Left colon (tissue), 2 donors: Measurements from ENCODE around the gene ATF7IP2. TPM values are rescaled to one million over a fixed set of nuclear protein-coding genes. Genes with fewer than 3 reads are reported as not detected.
"Not testable (repeated sequence)": the region's sequence is repeated elsewhere in the genome, so short reads cannot be mapped to it uniquely, and the experiment has no call there.

Experiments used
- ATAC-seq: fragments of 200-7000 bp; cut with Tn5 transposase; one replicate; pipeline ENCODE4 v1.9.1; 2020; ENCODE audit warnings: mild to moderate bottlenecking, moderate library complexity
- DNase-seq, 2 donors: peaks; one replicate each; pipeline ENCODE4 v3.0.0-alpha.2; 2020
- intact Hi-C, 2 donors: fragments of 100-400 bp; cut with DNase I in 1 of 2; cut with micrococcal nuclease in 1 of 2; formaldehyde crosslinking; loops; one replicate each; pipeline versions ENCODE4 v1.11.2 to v1.14.0; 2022; cut with DNase I, micrococcal nuclease
- long read RNA-seq: library from polyadenylated mRNA; unstranded; transcript quantifications from one replicate; pipeline ENCODE4 v2.0.0, GENCODE V29; 2021
- total RNA-seq, 2 donors: library from RNA; stranded (reverse); fragmentation: NEBNext Ultra II Directional; extraction: Animal tissue kit (Norgen Biotek cat#: 25700); gene quantifications; one replicate each; pipeline ENCODE4 v1.2.1, GENCODE V29; 2021
- donor health status: DM: no; HTN: no; CAD: no.
- donor health status: DM: yes; HTN: yes; CAD: no.

Gene ATF7IP2
- 1 to 10 TPM; 8.2 to 8.6 TPM for total RNA-seq
- long read RNA-seq, partial matches to known transcripts, result 0 of 4 reads
- long read RNA-seq, other reads (novel, unspliced or antisense), result 3 of 4 reads

- peak; percentile 95 for ATAC-seq
- intact Hi-C loops, result no loop called here
These were observed at the start of gene ATF7IP2 for GRCh38 chr16:10385725-10386516. TSS of gene ATF7IP2 (plus strand) at chr16:10386061. CDS start at chr16:10430621, 44,560 bp downstream.

GRCh38 chr16:10338426-10338825 is 47.4 kb upstream of the ATF7IP2 start:
- intact Hi-C loops, result loop anchor here in 1 of 2 donors (10.0 kb wide), 1 partner anchor 64 kb away; no protein-coding TSS in a partner anchor
- DNase-seq (no peak), ATAC-seq (no peak)

More at GRCh38 chr16:10385725-10386516, at the start of gene ATF7IP2:
- peak; percentile 85 to 87 for DNase-seq

- DNase-seq (no peak), ATAC-seq (no peak)
- intact Hi-C loops, result loop anchor here in 1 of 2 donors (10.0 kb wide), 1 partner anchor 65 kb away; no protein-coding TSS in a partner anchor
These were observed 45.8 kb upstream of the ATF7IP2 start for GRCh38 chr16:10339777-10340732.

- ATAC-seq (no peak), DNase-seq (no peak)
- intact Hi-C loops, result no loop called here
These were observed 42.6 kb upstream of the ATF7IP2 start for GRCh38 chr16:10343124-10343760.

- intact Hi-C loops, DNase-seq: not testable (repeated sequence)
These were observed 41.2 kb upstream of the ATF7IP2 start for GRCh38 chr16:10344699-10345098.

GRCh38 chr16:10345629-10346028 is 40.2 kb upstream of the ATF7IP2 start:
- DNase-seq (no peak), ATAC-seq (no peak)
- intact Hi-C loops, result no loop called here

More at GRCh38 chr16:10344699-10345098, 41.2 kb upstream of the ATF7IP2 start:
- ATAC-seq, result not testable (repeated sequence)

- no peak for ATAC-seq
- intact Hi-C loops, result no loop called here
- no peak for DNase-seq
These were observed 36.0 kb upstream of the ATF7IP2 start for GRCh38 chr16:10349851-10350250.

- DNase-seq (no peak), ATAC-seq (no peak)
- intact Hi-C loops, result no loop called here
These were observed 33.6 kb upstream of the ATF7IP2 start for GRCh38 chr16:10352262-10352661.

GRCh38 chr16:10355589-10355988 is 30.3 kb upstream of the ATF7IP2 start:
- intact Hi-C loops, result no loop called here
- no peak for DNase-seq
- ATAC-seq, result no peak

- no peak for ATAC-seq
- intact Hi-C loops, result no loop called here
- DNase-seq, result no peak
These were observed 28.7 kb upstream of the ATF7IP2 start for GRCh38 chr16:10356870-10357842.

- intact Hi-C loops, ATAC-seq: not testable (repeated sequence)
These were observed 24.1 kb upstream of the ATF7IP2 start for GRCh38 chr16:10361747-10362076.

GRCh38 chr16:10362077-10362863 is 23.6 kb upstream of the ATF7IP2 start:
- intact Hi-C loops, result no loop called here
- DNase-seq, result no peak
- no peak for ATAC-seq

More at GRCh38 chr16:10361747-10362076, 24.1 kb upstream of the ATF7IP2 start:
- not testable (repeated sequence) for DNase-seq

GRCh38 chr16:10362864-10363197 is 23.0 kb upstream of the ATF7IP2 start:
- intact Hi-C loops, DNase-seq, ATAC-seq: not testable (repeated sequence)

GRCh38 chr16:10366619-10367018 is 19.2 kb upstream of the ATF7IP2 start:
- intact Hi-C loops, ATAC-seq, DNase-seq: not testable (repeated sequence)

- DNase-seq (no peak), ATAC-seq (no peak)
- intact Hi-C loops, result no loop called here
These were observed 18.2 kb upstream of the ATF7IP2 start for GRCh38 chr16:10367616-10368188.

- no peak for ATAC-seq
- DNase-seq, result no peak
- intact Hi-C loops, result no loop called here
These were observed 16.8 kb upstream of the ATF7IP2 start for GRCh38 chr16:10368969-10369551.
